Body of pancreas (tissue), 4 donors: Measurements from ENCODE around the gene TIMM9. TPM values are rescaled to one million over a fixed set of nuclear protein-coding genes. Genes with fewer than 3 reads are reported as not detected.

Experiments used
- ATAC-seq: fragments of 150-250 bp; one replicate; pipeline ENCODE4 v1.9.1; 2016
- DNase-seq, 4 donors: peaks; one replicate each; pipeline ENCODE4 v3.0.0-alpha.2; 2019
- H3K27ac ChIP-seq, 4 donors: fragments of 200-600 bp; sonication (generic); 1 replicate in 3 of 4; 2 replicates in 1 of 4; pipeline versions ENCODE4 v1.5.1 to v1.6.1; 2016 to 2019; ENCODE audit warnings: mild to moderate bottlenecking in 1 of 4, mixed read lengths in 1 of 4, moderate library complexity in 1 of 4
- H3K27me3 ChIP-seq, 2 donors: fragments of 200-600 bp; sonication (generic); one replicate each; pipeline ENCODE4 v1.6.0; 2016; ENCODE audit warnings: mild to moderate bottlenecking in 1 of 2
- H3K36me3 ChIP-seq, 2 donors: fragments of 200-600 bp; sonication (generic); replicated peaks in 1 of 2; 2 replicates each; pipeline ENCODE4 v1.5.1; 2016; ENCODE audit warnings: low read depth in 2 of 2; ENCODE audit not compliant: insufficient read depth in 1 of 2
- H3K4me1 ChIP-seq: fragments of 200-600 bp; sonication (generic); one replicate; pipeline ENCODE4 v1.6.0; 2016
- H3K4me3 ChIP-seq, 2 donors: fragments of 200-600 bp; sonication (generic); 1 replicate in 1 of 2; 2 replicates in 1 of 2; pipeline ENCODE4 v1.5.1; 2016 to 2019
- H3K9me3 ChIP-seq, 3 donors: fragments of 200-600 bp; sonication (generic); 1 replicate in 2 of 3; 2 replicates in 1 of 3; pipeline ENCODE4 v1.5.1; 2016
- CTCF ChIP-seq, 7 experiments: fragments of 450-650 bp in 4 of 7; fragments of 200-600 bp in 3 of 7; sonication (generic) in 3 of 7; IDR thresholded peaks; one replicate each; pipeline ENCODE4 v1.5.1; 2016 to 2019; ENCODE audit warnings: antibody characterized with exemption in 7 of 7
- POLR2A ChIP-seq, 3 donors: fragments of 450-650 bp; IDR thresholded peaks; one replicate each; pipeline ENCODE4 v1.6.1; 2016; ENCODE audit warnings: antibody characterized with exemption in 3 of 3, mild to moderate bottlenecking in 2 of 3
- WGBS, 2 donors: methylation state at CpG; one replicate each; pipeline ENCODE4 v1.1.5; 2017; 5-methylcytosine and 5-hydroxymethylcytosine counted together
- intact Hi-C: fragments of 100-400 bp; cut with DNase I; formaldehyde crosslinking; loops from one replicate; pipeline ENCODE4 v1.15.1; 2023
- total RNA-seq, 2 donors: library from RNA; depleted of rRNA; stranded (reverse); fragments of >200 nt; gene quantifications; one replicate each; pipeline ENCODE4 v1.1.0, GENCODE V29; 2016

TIMM9 gene
- total RNA-seq, 2 donors from 2014 or later, result 11.5 to 26.5 TPM

GRCh38 chr14:58395812-58396788 lies 31.2 kb downstream of the TIMM9 start, which contains the start of gene TOMM20L:
Gene TOMM20L (plus strand): TSS chr14:58395930. CDS start chr14:58395958, 28 bp downstream.
- intact Hi-C loops, result no loop called here
- WGBS, 2 donors, result 8 to 32% methylated on average over 17 to 67 of the region's 86 CpGs

DNA sequence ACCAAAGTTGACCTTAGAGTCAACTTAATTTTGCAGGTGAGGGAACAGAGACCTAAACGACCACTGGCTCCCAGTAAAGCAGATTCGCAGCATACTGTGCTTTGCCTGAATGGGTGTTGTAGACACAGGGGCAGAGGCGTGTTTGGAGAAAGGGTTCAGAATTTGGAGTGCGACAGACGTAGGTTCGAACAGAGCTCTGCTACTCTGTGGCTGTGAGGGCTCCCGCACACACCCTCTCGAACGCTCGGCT lies 31.8 kb downstream of the TIMM9 start:
- TF ChIP-seq POLR2A (IDR thresholded peaks at IDR 0.05) (no peak), CTCF (IDR thresholded peaks at IDR 0.05) (peak in 2 of 7 experiments; percentile 38 to 45)
- peak overlapping the region; percentile 74 to 91 (median 88) for H3K27ac ChIP-seq
- no peaks in the 10 kb centered on the region for H3K9me3 ChIP-seq
- DNase-seq (no peak), ATAC-seq (no peak)
- no peaks in the 10 kb centered on the region for H3K27me3 ChIP-seq
- no peaks in the 10 kb centered on the region for H3K36me3 ChIP-seq
- H3K4me3 ChIP-seq, result peak overlapping the region in 1 of 2 donors; percentile 37
- WGBS, 2 donors, result 11 to 13% methylated on average over 5 to 10 of the region's 10 CpGs
- intact Hi-C loops, result no loop called here
- peaks cover 18% of the 10 kb centered on the region for H3K4me1 ChIP-seq

More at GRCh38 chr14:58395812-58396788, 31.2 kb downstream of the TIMM9 start, which contains the start of gene TOMM20L:
- DNase-seq, result peak; percentile 74 to 81 (median 76)
- Histone ChIP-seq H3K27ac (peak within 1 kb of the TSS; percentile 74 to 91 (median 88)), H3K36me3 (no peaks in the 10 kb centered on the region), H3K4me3 (peak within 1 kb of the TSS; percentile 27 to 37), H3K9me3 (no peaks in the 10 kb centered on the region), H3K27me3 (no peaks in the 10 kb centered on the region), H3K4me1 (peaks cover 18% of the 10 kb centered on the region)
- TF ChIP-seq POLR2A (IDR thresholded peaks at IDR 0.05), result peak; percentile 49 to 62 (median 56)
- TF ChIP-seq CTCF (IDR thresholded peaks at IDR 0.05), result peak in 5 of 7 experiments; percentile 56 to 96 (median 90)
- ATAC-seq, result peak; percentile 91

GRCh38 chr14:58390830-58391229 lies 36.5 kb downstream of the TIMM9 start:
- no peak overlapping the region for H3K27ac ChIP-seq
- DNase-seq, result no peak
- no peaks in the 10 kb centered on the region for H3K36me3 ChIP-seq
- no peak for TF ChIP-seq CTCF (IDR thresholded peaks at IDR 0.05)
- TF ChIP-seq POLR2A (IDR thresholded peaks at IDR 0.05), result no peak
- 70 to 75% methylated on average over 2 of the region's 2 CpGs for WGBS, 2 donors
- H3K4me3 ChIP-seq, result no peak overlapping the region
- no peaks in the 10 kb centered on the region for H3K9me3 ChIP-seq
- H3K27me3 ChIP-seq, result no peaks in the 10 kb centered on the region
- intact Hi-C loops, result no loop called here
- ATAC-seq, result no peak
- H3K4me1 ChIP-seq, result peaks cover 6% of the 10 kb centered on the region

DNA sequence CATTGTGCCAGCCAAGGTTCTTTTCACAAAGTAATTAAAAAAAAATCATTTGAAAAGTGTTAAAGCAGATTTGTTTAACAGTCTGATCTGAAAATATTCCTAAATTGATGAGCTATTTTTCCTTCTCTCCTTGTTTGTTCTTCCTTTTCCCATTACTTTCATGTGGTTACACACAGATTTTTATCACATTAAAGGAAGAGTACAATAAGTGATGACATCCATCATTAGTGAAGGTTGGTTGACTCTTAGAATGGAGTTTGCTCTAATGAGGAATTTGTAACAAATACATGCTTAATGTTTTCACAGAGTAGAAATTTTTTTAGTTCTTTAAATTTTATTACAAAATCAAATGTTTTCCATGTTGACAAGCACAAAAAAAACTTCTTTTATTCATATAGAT lies 50.5 kb downstream of the TIMM9 start:
- Histone ChIP-seq H3K27ac (no peak overlapping the region), H3K4me3 (no peak overlapping the region), H3K4me1 (no peaks in the 10 kb centered on the region), H3K36me3 (peaks cover 0 to 7% of the 10 kb centered on the region in 2 donors), H3K27me3 (no peaks in the 10 kb centered on the region), H3K9me3 (no peaks in the 10 kb centered on the region)
- TF ChIP-seq CTCF (IDR thresholded peaks at IDR 0.05) (no peak), POLR2A (IDR thresholded peaks at IDR 0.05) (no peak)
- DNase-seq, result no peak
- no peak for ATAC-seq
- intact Hi-C loops, result no loop called here
